Left lung (tissue), 10 donors: ENCODE measurements around the gene ACSL5. TPM values are rescaled to one million over a fixed set of nuclear protein-coding genes. Genes with fewer than 3 reads are reported as not detected.

Experiments used
- ATAC-seq: fragments of 200-7000 bp; cut with Tn5 transposase; one replicate; pipeline ENCODE4 v1.9.1; 2020; ENCODE audit warnings: moderate library complexity
- DNase-seq, 4 donors: peaks; one replicate each; pipeline ENCODE4 v3.0.0-alpha.2; 2013 to 2020
- H3K27ac ChIP-seq, 2 donors: fragments of 200-600 bp; sonication (generic) in 1 of 2; one replicate each; pipeline versions ENCODE4 v1.5.0 to v1.8.0; 2020 to 2021
- H3K27me3 ChIP-seq, 2 donors: fragments of 200-600 bp; sonication (generic) in 1 of 2; one replicate each; pipeline versions ENCODE4 v1.5.0 to v1.8.0; 2020 to 2021
- H3K36me3 ChIP-seq, 2 donors: fragments of 200-600 bp; sonication (generic) in 1 of 2; one replicate each; pipeline versions ENCODE4 v1.5.0 to v1.8.0; 2020 to 2021
- H3K4me1 ChIP-seq, 2 donors: fragments of 200-600 bp; one replicate each; pipeline ENCODE4 v1.8.0; 2021
- H3K4me3 ChIP-seq, 2 donors: fragments of 200-600 bp; sonication (generic) in 1 of 2; one replicate each; pipeline versions ENCODE4 v1.5.0 to v1.8.0; 2020 to 2021; ENCODE audit warnings: mild to moderate bottlenecking in 1 of 2
- H3K9me3 ChIP-seq, 2 donors: fragments of 200-600 bp; sonication (generic) in 1 of 2; one replicate each; pipeline versions ENCODE4 v1.5.0 to v1.8.0; 2020 to 2021
- CTCF ChIP-seq, 2 donors: fragments of 200-600 bp; sonication (generic) in 1 of 2; IDR thresholded peaks; one replicate each; pipeline versions ENCODE4 v1.5.0 to v1.8.0; 2021; ENCODE audit warnings: antibody characterized with exemption in 2 of 2
- intact Hi-C, 2 donors: fragments of 100-400 bp; cut with DNase I; formaldehyde crosslinking; loops; one replicate each; pipeline versions ENCODE4 v1.11.2 to v1.14.2; 2022
- polyA plus RNA-seq, 6 donors: library from polyadenylated mRNA; unstranded; fragments of 120-200 nt; gene quantifications; one replicate each; pipeline ENCODE4 v1.2.1, GENCODE V29; 2013; ENCODE audit not compliant: insufficient read length in 6 of 6
- total RNA-seq, 2 donors: library from RNA; stranded (reverse); fragmentation: NEBNext Ultra II Directional; extraction: Animal tissue kit (Norgen Biotek cat#: 25700); gene quantifications; one replicate each; pipeline ENCODE4 v1.2.1, GENCODE V29; 2021
- donor health status: DM: no; HTN: yes; CAD: no.
- donor health status: DM: no; HTN: no; CAD: no.

ACSL5 gene
- total and polyA plus RNA-seq, 8 donors, result 10.5 to 82.5 (median 14.1) TPM

GRCh38 chr10:112359606-112360307, 14.2 kb upstream of the ACSL5 start:
- Histone ChIP-seq H3K27ac (peak overlapping the region; percentile 75 to 76), H3K9me3 (no peaks in the 10 kb centered on the region), H3K36me3 (no peaks in the 10 kb centered on the region), H3K4me1 (peaks cover 13 to 27% of the 10 kb centered on the region in 2 donors), H3K4me3 (no peak overlapping the region), H3K27me3 (no peaks in the 10 kb centered on the region)
- no peak for DNase-seq
- no peak for ATAC-seq
- intact Hi-C loops, result no loop called here
- TF ChIP-seq CTCF (IDR thresholded peaks at IDR 0.05), result no peak

GRCh38 chr10:112360308-112361270, 13.3 kb upstream of the ACSL5 start:
- intact Hi-C loops, result no loop called here
- no peaks in the 10 kb centered on the region for H3K36me3 ChIP-seq
- TF ChIP-seq CTCF (IDR thresholded peaks at IDR 0.05), result no peak
- no peaks in the 10 kb centered on the region for H3K27me3 ChIP-seq
- ATAC-seq (peak; percentile 67), DNase-seq (peak in 1 of 4 donors; percentile 56)
- H3K27ac ChIP-seq, result peak overlapping the region; percentile 75 to 76
- no peaks in the 10 kb centered on the region for H3K9me3 ChIP-seq
- peaks cover 13 to 27% of the 10 kb centered on the region in 2 donors for H3K4me1 ChIP-seq
- H3K4me3 ChIP-seq, result no peak overlapping the region

GRCh38 chr10:112361951-112362751, 11.8 kb upstream of the ACSL5 start:
- Histone ChIP-seq H3K9me3 (no peaks in the 10 kb centered on the region), H3K27me3 (no peaks in the 10 kb centered on the region), H3K4me1 (peaks cover 13 to 27% of the 10 kb centered on the region in 2 donors), H3K27ac (peak overlapping the region; percentile 75 to 76), H3K4me3 (no peak overlapping the region), H3K36me3 (no peaks in the 10 kb centered on the region)
- ATAC-seq (peak; percentile 80), DNase-seq (peak in 2 of 4 donors; percentile 36 to 68)
- TF ChIP-seq CTCF (IDR thresholded peaks at IDR 0.05), result no peak
- intact Hi-C loops, result no loop called here

GRCh38 chr10:112362833-112363232, 11.1 kb upstream of the ACSL5 start:
- intact Hi-C loops, result no loop called here
- H3K27ac ChIP-seq, result peak overlapping the region; percentile 75 to 76
- TF ChIP-seq CTCF (IDR thresholded peaks at IDR 0.05), result no peak
- DNase-seq (no peak), ATAC-seq (no peak)
- no peaks in the 10 kb centered on the region for H3K36me3 ChIP-seq
- H3K4me3 ChIP-seq, result no peak overlapping the region
- peaks cover 13 to 27% of the 10 kb centered on the region in 2 donors for H3K4me1 ChIP-seq
- H3K27me3 ChIP-seq, result no peaks in the 10 kb centered on the region
- no peaks in the 10 kb centered on the region for H3K9me3 ChIP-seq
